SK-N-MC (cell line): ENCODE results near the gene PBX3.

Experiments used
- EZH2 ChIP-seq: fragments of 200-600 bp; sonication (generic); IDR thresholded peaks from one replicate; pipeline ENCODE4 v1.6.1; 2017; ENCODE audit warnings: antibody characterized with exemption
- FOXP2 ChIP-seq: optimal IDR thresholded peaks from 2 replicates; pipeline ENCODE3; 2011; ENCODE audit warnings: mild to moderate bottlenecking, moderate library complexity; ENCODE audit not compliant: insufficient read depth; ENCODE audit errors: extremely low read length, control extremely low read depth
- POLR2AphosphoS5 ChIP-seq: IDR thresholded peaks from 2 replicates; pipeline ENCODE4 v1.6.1; 2012; ENCODE audit warnings: mild to moderate bottlenecking, low read depth, low read length, borderline replicate concordance

DNA sequence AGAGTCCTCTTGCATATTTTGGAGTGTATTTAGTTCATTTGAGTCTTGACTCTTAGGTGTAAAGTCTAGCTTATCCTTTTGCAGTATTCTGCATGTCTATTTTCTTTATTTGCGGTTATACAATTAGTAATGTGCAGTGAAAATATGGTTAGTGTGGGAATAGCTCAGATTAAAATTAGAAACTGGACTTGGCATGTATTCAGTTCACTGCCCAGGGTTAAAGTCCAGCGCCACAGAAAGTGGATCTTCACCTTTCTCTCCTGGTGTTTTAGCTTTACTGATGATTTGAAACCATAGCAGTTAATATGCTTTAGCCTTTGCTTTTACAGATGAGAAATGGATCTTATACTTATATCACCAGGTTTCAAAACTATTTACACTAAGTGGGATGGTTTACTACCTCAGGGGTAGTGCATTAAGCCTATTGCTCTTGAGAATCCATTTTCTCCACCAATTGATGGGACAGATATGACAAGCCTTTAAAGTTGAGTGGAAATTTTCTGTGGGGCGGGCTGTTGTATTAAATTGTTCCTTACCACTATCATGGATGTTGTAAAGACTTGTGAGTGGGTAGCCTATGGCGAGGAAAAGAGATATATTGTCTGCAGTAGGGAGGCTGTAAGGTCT is 48.9 kb downstream of the PBX3 start:
- TF ChIP-seq POLR2AphosphoS5 (no peak), EZH2 (no peak), FOXP2 (no peak)
